Measurements from ENCODE around the gene TRAFD1. TPM values are rescaled to one million over a fixed set of nuclear protein-coding genes. Genes with fewer than 3 reads are reported as not detected.
A peak's percentile ranks its signal among the peaks of the same experiment; 100 is the strongest.

The TRAFD1 gene
- total and polyA plus RNA-seq, 9 of the 15 experiments (the other 6 are each of a cell fraction or from before 2014, with no cell fraction given) = 41.3 to 85.5 (median 54.5) TPM

- TF ChIP-seq, protein P1, sequence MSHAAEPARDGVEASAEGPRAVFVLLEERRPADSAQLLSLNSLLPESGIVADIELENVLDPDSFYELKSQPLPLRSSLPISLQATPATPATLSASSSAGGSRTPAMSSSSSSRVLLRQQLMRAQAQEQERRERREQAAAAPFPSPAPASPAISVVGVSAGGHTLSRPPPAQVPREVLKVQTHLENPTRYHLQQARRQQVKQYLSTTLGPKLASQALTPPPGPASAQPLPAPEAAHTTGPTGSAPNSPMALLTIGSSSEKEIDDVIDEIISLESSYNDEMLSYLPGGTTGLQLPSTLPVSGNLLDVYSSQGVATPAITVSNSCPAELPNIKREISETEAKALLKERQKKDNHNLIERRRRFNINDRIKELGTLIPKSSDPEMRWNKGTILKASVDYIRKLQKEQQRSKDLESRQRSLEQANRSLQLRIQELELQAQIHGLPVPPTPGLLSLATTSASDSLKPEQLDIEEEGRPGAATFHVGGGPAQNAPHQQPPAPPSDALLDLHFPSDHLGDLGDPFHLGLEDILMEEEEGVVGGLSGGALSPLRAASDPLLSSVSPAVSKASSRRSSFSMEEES (CRISPR knock-in tag; IDR thresholded peaks at IDR 0.05) = no peak
- TF ChIP-seq HDAC3 (IDR thresholded peaks at IDR 0.05; ENCODE audit: borderline replicate concordance, partially characterized antibody) = no peak
- no peak for TF ChIP-seq HINFP (tag; conservative IDR thresholded peaks at IDR 0.05; ENCODE audit: low read depth)
- no peak for TF ChIP-seq CREBBP (IDR thresholded peaks at IDR 0.05; ENCODE audit: low read depth, low read length)
- TF ChIP-seq PRPF4 (IDR thresholded peaks at IDR 0.05; ENCODE audit: insufficient read depth, low read depth, low read length, poor library complexity, severe bottlenecking) = no peak
- peak; percentile 70 for TF ChIP-seq ZNF121 (CRISPR knock-in tag; conservative IDR thresholded peaks at IDR 0.05)
- no peak for TF ChIP-seq ZNF282 (CRISPR knock-in tag; IDR thresholded peaks at IDR 0.05)
- TF ChIP-seq STAT5B (CRISPR knock-in tag; IDR thresholded peaks at IDR 0.05) = no peak
- TF ChIP-seq ETV5 (CRISPR knock-in tag; IDR thresholded peaks at IDR 0.05; ENCODE audit: low read depth) = no peak
- no peak for TF ChIP-seq CTCFL (IDR thresholded peaks at IDR 0.05; ENCODE audit: borderline replicate concordance, insufficient read depth, low read depth, low read length, poor library complexity, severe bottlenecking)
- TF ChIP-seq EP400 (IDR thresholded peaks at IDR 0.05) = 0 out of 2 replicates have a peak, but pooled peaks have one; percentile 4
- no peak for TF ChIP-seq BCL6 (CRISPR knock-in tag; IDR thresholded peaks at IDR 0.05)
- peak; percentile 89 for TF ChIP-seq HMBOX1 (IDR thresholded peaks at IDR 0.05)
- no peak for TF ChIP-seq MTF1 (CRISPR knock-in tag; IDR thresholded peaks at IDR 0.05; ENCODE audit: borderline replicate concordance)
Measured at GRCh38 chr12:112115259-112116045, 9.9 kb upstream of the TRAFD1 start (continued).
